Neural progenitor cell (in vitro differentiated cells): ENCODE data around the gene APOB. TPM values are rescaled to one million over a fixed set of nuclear protein-coding genes. Genes with fewer than 3 reads are reported as not detected.

Experiments
- DNase-seq: peaks from one replicate; pipeline ENCODE4 v3.0.0-alpha.2; 2016; ENCODE audit warnings: low spot score
- H2AFZ ChIP-seq: fragments of 200-600 bp; sonication (generic); replicated peaks from 2 replicates; pipeline ENCODE4 v1.6.1; 2016; ENCODE audit warnings: antibody characterized with exemption
- H3F3A ChIP-seq: fragments of 200-600 bp; sonication (generic); 2 replicates; pipeline ENCODE4 v1.6.1; 2016; ENCODE audit warnings: antibody characterized with exemption, low read depth
- H3K27ac ChIP-seq: fragments of 200-600 bp; sonication (generic); 2 replicates; pipeline ENCODE4 v1.5.1; 2016; ENCODE audit warnings: mild to moderate bottlenecking
- H3K27me3 ChIP-seq: fragments of 200-600 bp; sonication (generic); 2 replicates; pipeline ENCODE4 v1.6.1; 2016; ENCODE audit warnings: mild to moderate bottlenecking, moderate library complexity
- H3K36me3 ChIP-seq: fragments of 200-600 bp; sonication (generic); 2 replicates; pipeline ENCODE4 v1.5.1; 2016
- H3K4me1 ChIP-seq: fragments of 200-600 bp; sonication (generic); 2 replicates; pipeline ENCODE4 v1.6.1; 2016; ENCODE audit warnings: mixed run types
- H3K4me2 ChIP-seq: fragments of 200-600 bp; sonication (generic); 2 replicates; pipeline ENCODE4 v1.6.1; 2016
- H3K4me3 ChIP-seq: fragments of 200-600 bp; sonication (generic); 2 replicates; pipeline ENCODE4 v1.5.1; 2016
- H3K79me2 ChIP-seq: fragments of 200-600 bp; sonication (generic); 2 replicates; pipeline ENCODE4 v1.6.1; 2016; ENCODE audit warnings: low read depth
- H3K9ac ChIP-seq: fragments of 200-600 bp; sonication (generic); 2 replicates; pipeline ENCODE4 v1.6.1; 2016
- H3K9me3 ChIP-seq: fragments of 200-600 bp; sonication (generic); 2 replicates; pipeline ENCODE4 v1.5.1; 2016; ENCODE audit warnings: low read depth
- H4K20me1 ChIP-seq: fragments of 200-600 bp; sonication (generic); 2 replicates; pipeline ENCODE4 v1.6.1; 2016; ENCODE audit warnings: low read depth
- H3K27ac Mint-ChIP-seq: 3 replicates; pipeline ENCODE4 v1.8.0; 2021; ENCODE audit warnings: mixed read lengths
- H3K27me3 Mint-ChIP-seq: 2 replicates; pipeline ENCODE4 v1.8.0; 2022; ENCODE audit warnings: low read depth, mild to moderate bottlenecking, inconsistent platforms, moderate library complexity, mixed read lengths; ENCODE audit not compliant: insufficient read depth
- H3K36me3 Mint-ChIP-seq: 3 replicates; pipeline ENCODE4 v1.8.0; 2021; ENCODE audit warnings: mixed read lengths
- H3K4me1 Mint-ChIP-seq: 3 replicates; pipeline ENCODE4 v1.8.0; 2021; ENCODE audit warnings: mixed read lengths
- H3K4me3 Mint-ChIP-seq: 3 replicates; pipeline ENCODE4 v1.8.0; 2021; ENCODE audit warnings: mild to moderate bottlenecking, moderate library complexity, mixed read lengths
- H3K9me3 Mint-ChIP-seq: 3 replicates; pipeline ENCODE4 v1.8.0; 2020; ENCODE audit warnings: mixed read lengths
- CTCF ChIP-seq: fragments of 200-600 bp; sonication (generic); IDR thresholded peaks from 2 replicates; pipeline ENCODE4 v1.5.1; 2017; ENCODE audit warnings: antibody characterized with exemption, mild to moderate bottlenecking
- EZH2 ChIP-seq: fragments of 200-600 bp; sonication (generic); IDR thresholded peaks from 2 replicates; pipeline ENCODE4 v1.6.1; 2017; ENCODE audit warnings: antibody characterized with exemption, mild to moderate bottlenecking, moderate library complexity
- EZH2phosphoT487 ChIP-seq: fragments of 200-600 bp; sonication (generic); IDR thresholded peaks from 2 replicates; pipeline ENCODE4 v1.6.1; 2017; ENCODE audit warnings: antibody characterized with exemption
- total RNA-seq: library from RNA; depleted of rRNA; stranded (reverse); fragments of >200 nt; gene quantifications from 2 replicates; pipeline ENCODE4 v1.2.3, GENCODE V29; 2015; ENCODE audit warnings: low replicate concordance

The APOB gene
- total RNA-seq, 1 donor from 2014 or later, result 0.47 TPM

GRCh38 chr2:21024722-21025389, 19.0 kb downstream of the APOB start:
- Mint-ChIP-seq H3K36me3 (no peaks in the 10 kb centered on the region), H3K27ac (no peak overlapping the region), H3K9me3 (no peaks in the 10 kb centered on the region), H3K4me1 (no peaks in the 10 kb centered on the region), H3K27me3 (peaks cover 7% of the 10 kb centered on the region), H3K4me3 (no peak overlapping the region)
- H3K4me1 ChIP-seq, result no peaks in the 10 kb centered on the region
- H3K9ac ChIP-seq, result no peak overlapping the region
- H3K27ac ChIP-seq, result no peak overlapping the region
- TF ChIP-seq CTCF (no peak), EZH2phosphoT487 (no peak)
- no peaks in the 10 kb centered on the region for H3F3A ChIP-seq
- no peaks in the 10 kb centered on the region for H3K9me3 ChIP-seq
- H2AFZ ChIP-seq, result no peak overlapping the region
- DNase-seq, result no peak
- H3K4me2 ChIP-seq, result no peak overlapping the region
- no peaks in the 10 kb centered on the region for H4K20me1 ChIP-seq
- no peaks in the 10 kb centered on the region for H3K79me2 ChIP-seq
- no peak overlapping the region for H3K4me3 ChIP-seq
- H3K27me3 ChIP-seq, result no peaks in the 10 kb centered on the region
- H3K36me3 ChIP-seq, result no peaks in the 10 kb centered on the region

- no peak for DNase-seq
- Histone ChIP-seq H4K20me1 (no peaks in the 10 kb centered on the region), H3K4me3 (no peak overlapping the region), H3K27me3 (no peaks in the 10 kb centered on the region), H3K9ac (no peak overlapping the region), H3K79me2 (no peaks in the 10 kb centered on the region), H3K9me3 (no peaks in the 10 kb centered on the region), H3K27ac (no peak overlapping the region), H3F3A (no peaks in the 10 kb centered on the region), H3K36me3 (no peaks in the 10 kb centered on the region), H3K4me2 (no peak overlapping the region), H2AFZ (no peak overlapping the region), H3K4me1 (no peaks in the 10 kb centered on the region)
- Mint-ChIP-seq H3K36me3 (no peaks in the 10 kb centered on the region), H3K4me1 (no peaks in the 10 kb centered on the region), H3K27me3 (peaks cover 6% of the 10 kb centered on the region), H3K9me3 (no peaks in the 10 kb centered on the region), H3K27ac (no peak overlapping the region), H3K4me3 (no peak overlapping the region)
- no peak for TF ChIP-seq CTCF
- TF ChIP-seq EZH2phosphoT487, result no peak
- TF ChIP-seq EZH2, result no peak
Observed at GRCh38 chr2:21024198-21024597, 19.7 kb downstream of the APOB start.

- H3K27me3 Mint-ChIP-seq, result peaks cover 3% of the 10 kb centered on the region
- no peak overlapping the region for H3K4me2 ChIP-seq
- H3K9me3 ChIP-seq, result no peaks in the 10 kb centered on the region
- H3K4me1 Mint-ChIP-seq, result no peaks in the 10 kb centered on the region
- no peak for TF ChIP-seq EZH2
- TF ChIP-seq EZH2phosphoT487, result no peak
- TF ChIP-seq CTCF, result no peak
- H3K4me3 ChIP-seq, result no peak overlapping the region
- H3K4me3 Mint-ChIP-seq, result no peak overlapping the region
- H3K9me3 Mint-ChIP-seq, result no peaks in the 10 kb centered on the region
- no peaks in the 10 kb centered on the region for H3K4me1 ChIP-seq
- no peak for DNase-seq
- no peak overlapping the region for H3K27ac Mint-ChIP-seq
- no peaks in the 10 kb centered on the region for H3K27me3 ChIP-seq
- H3K36me3 Mint-ChIP-seq, result no peaks in the 10 kb centered on the region
- no peak overlapping the region for H3K27ac ChIP-seq
- no peaks in the 10 kb centered on the region for H3F3A ChIP-seq
- H3K36me3 ChIP-seq, result no peaks in the 10 kb centered on the region
- no peak overlapping the region for H2AFZ ChIP-seq
- H3K79me2 ChIP-seq, result no peaks in the 10 kb centered on the region
- H4K20me1 ChIP-seq, result no peaks in the 10 kb centered on the region
- no peak overlapping the region for H3K9ac ChIP-seq
Observed at GRCh38 chr2:21023419-21024181, 20.3 kb downstream of the APOB start.
